HepG2 (cell line): ENCODE measurements around the gene SMIM13. TPM values are rescaled to one million over a fixed set of nuclear protein-coding genes. Genes with fewer than 3 reads are reported as not detected.

Experiments
- ATAC-seq: fragments of 200-7000 bp; cut with Tn5 transposase; 3 replicates; pipeline ENCODE4 v1.9.1; 2020; ENCODE audit warnings: mild to moderate bottlenecking, moderate library complexity
- BruUV-seq: library from RNA; stranded (reverse); fragments of 400-500 nt; replicated peaks from 2 replicates; lab custom pipeline; 2021; lab: Mats Ljungman, UMichigan
- CTCF ChIA-PET: fragments of 300-600 bp; formaldehyde crosslinking; extraction: SDS; loops from one replicate; lab custom pipeline; 2021; ENCODE audit warnings: low total read pairs, inconsistent platforms, low intra/inter-chr PET ratio; lab: Yijun Ruan, JAX
- POLR2A ChIA-PET: fragments of 350-600 bp; sonication (Branson Sonifier 250); formaldehyde crosslinking; loops from one replicate; lab custom pipeline; 2020; ENCODE audit warnings: antibody characterized with exemption, inconsistent platforms; lab: Yijun Ruan, JAX
- DNase-seq: peaks from one replicate; pipeline ENCODE4 v3.0.0-alpha.2; 2015; ENCODE audit warnings: low spot score
- FAIRE-seq: peaks from 3 replicates; lab custom pipeline; 2011; peaks lifted over from hg19 to GRCh38; lab: Jason Lieb, UNC
- H2AFZ ChIP-seq: one replicate; pipeline ENCODE4 v1.6.1; 2011; ENCODE audit warnings: low read length, inconsistent platforms
- H3K27ac ChIP-seq: fragments of 300-600 bp; 3 replicates; pipeline ENCODE4 v1.8.0; 2011; ENCODE audit warnings: mixed run types, mild to moderate bottlenecking, mixed read lengths, low read length, inconsistent platforms; ENCODE audit not compliant: insufficient read depth; ENCODE audit errors: extremely low read length
- H3K27me3 ChIP-seq, 2 experiments: fragments of 200-600 bp in 1 of 2; 2 replicates in 1 of 2; 3 replicates in 1 of 2; pipeline versions ENCODE4 v1.6.0 to v1.8.0; 2011; ENCODE audit warnings: low read length in 2 of 2, mild to moderate bottlenecking in 2 of 2, moderate library complexity in 2 of 2, inconsistent platforms in 1 of 2; ENCODE audit not compliant: insufficient read depth in 2 of 2, control insufficient read depth in 1 of 2
- H3K36me3 ChIP-seq, 2 experiments: fragments of 200-600 bp in 1 of 2; replicated peaks in 1 of 2; 2 replicates in 1 of 2; 3 replicates in 1 of 2; pipeline versions ENCODE4 v1.5.1 to v1.8.0; 2011; ENCODE audit warnings: low read length in 2 of 2, inconsistent platforms in 1 of 2; ENCODE audit not compliant: insufficient read depth in 2 of 2, control insufficient read depth in 1 of 2
- H3K4me1 ChIP-seq: 2 replicates; pipeline ENCODE4 v1.5.1; 2012; ENCODE audit warnings: low read length, inconsistent platforms; ENCODE audit not compliant: insufficient read depth
- H3K4me2 ChIP-seq: 2 replicates; pipeline ENCODE4 v1.6.0; 2011; ENCODE audit warnings: low read depth, low read length, inconsistent platforms
- H3K4me3 ChIP-seq, 3 experiments: fragments of 200-600 bp in 1 of 3; sonication (generic), shearing (Covaris generic) in 1 of 3; replicated peaks in 1 of 3; 2 replicates each; pipeline ENCODE4 v1.5.1; 2011 to 2016; ENCODE audit warnings: low read length in 3 of 3, inconsistent platforms in 2 of 3, low read depth in 2 of 3, mild to moderate bottlenecking in 2 of 3, control low read depth in 1 of 3, mixed read lengths in 1 of 3; ENCODE audit not compliant: insufficient read depth in 1 of 3
- H3K79me2 ChIP-seq: one replicate; pipeline ENCODE4 v1.6.1; 2011; ENCODE audit warnings: low read length, inconsistent platforms; ENCODE audit not compliant: insufficient read depth
- H3K9ac ChIP-seq: 2 replicates; pipeline ENCODE4 v1.6.0; 2011; ENCODE audit warnings: mild to moderate bottlenecking, low read depth, low read length, inconsistent platforms; ENCODE audit not compliant: insufficient read depth
- H3K9me3 ChIP-seq: 2 replicates; pipeline ENCODE4 v1.5.1; 2012; ENCODE audit warnings: mild to moderate bottlenecking, low read length
- H4K20me1 ChIP-seq: 2 replicates; pipeline ENCODE4 v1.6.0; 2011; ENCODE audit warnings: inconsistent platforms, mild to moderate bottlenecking, low read length, moderate library complexity; ENCODE audit not compliant: insufficient read depth
- ARNTL ChIP-seq: sonication (generic); formaldehyde crosslinking; IDR thresholded peaks from 2 replicates; pipeline ENCODE4 v1.4.0; 2020; ENCODE audit warnings: mild to moderate bottlenecking, missing genetic modification reagents
- GATAD2A ChIP-seq: IDR thresholded peaks from 2 replicates; pipeline ENCODE4 v1.6.1; 2016
- GPN1 ChIP-seq: sonication (generic); formaldehyde crosslinking; IDR thresholded peaks from 2 replicates; pipeline ENCODE4 v1.5.1; 2020; ENCODE audit warnings: missing genetic modification reagents, borderline replicate concordance
- SP4 ChIP-seq: sonication (generic); formaldehyde crosslinking; IDR thresholded peaks from 2 replicates; pipeline ENCODE4 v1.8.1; 2023; ENCODE audit warnings: mild to moderate bottlenecking, missing genetic modification reagents
- SYNCRIP ChIP-seq: fragments of 200-400 bp; formaldehyde crosslinking; IDR thresholded peaks from 2 replicates; pipeline ENCODE4 v1.6.1; 2018; ENCODE audit warnings: mild to moderate bottlenecking, low read depth, low read length; ENCODE audit not compliant: insufficient read depth
- U2AF1 ChIP-seq: fragments of 200-400 bp; formaldehyde crosslinking; optimal IDR thresholded peaks from 2 replicates; pipeline ENCODE3; 2017; ENCODE audit warnings: mild to moderate bottlenecking, low read depth, low read length
- ZBTB3 ChIP-seq: sonication (generic); formaldehyde crosslinking; IDR thresholded peaks from 2 replicates; pipeline ENCODE4 v1.4.0; 2020; ENCODE audit warnings: low read depth, mild to moderate bottlenecking, moderate library complexity, missing genetic modification reagents, borderline replicate concordance
- ZKSCAN1 ChIP-seq: fragments of 150-350 bp; IDR thresholded peaks from 2 replicates; pipeline ENCODE4 v1.6.1; 2014; ENCODE audit warnings: low read length
- ZNF124 ChIP-seq: sonication (generic); formaldehyde crosslinking; IDR thresholded peaks from 2 replicates; pipeline ENCODE4 v1.4.0; 2020; ENCODE audit warnings: missing genetic modification reagents
- ZNF232 ChIP-seq: sonication (generic); formaldehyde crosslinking; IDR thresholded peaks from 2 replicates; pipeline ENCODE4 v1.4.0; 2020; ENCODE audit warnings: missing genetic modification reagents, borderline replicate concordance
- ZNF350 ChIP-seq: sonication (generic); formaldehyde crosslinking; IDR thresholded peaks from 2 replicates; pipeline ENCODE4 v1.4.0; 2020; ENCODE audit warnings: mild to moderate bottlenecking, low read depth, missing genetic modification reagents, borderline replicate concordance
- ZNF468 ChIP-seq: sonication (generic); formaldehyde crosslinking; IDR thresholded peaks from 2 replicates; pipeline ENCODE4 v1.8.0; 2022; ENCODE audit warnings: mild to moderate bottlenecking, moderate library complexity, missing genetic modification reagents
- ZNF557 ChIP-seq: sonication (generic); formaldehyde crosslinking; IDR thresholded peaks from 2 replicates; pipeline ENCODE4 v1.4.0; 2020; ENCODE audit warnings: missing genetic modification reagents
- ZNF558 ChIP-seq: sonication (generic); formaldehyde crosslinking; IDR thresholded peaks from 2 replicates; pipeline ENCODE4 v1.9.0; 2022; ENCODE audit warnings: mild to moderate bottlenecking, missing genetic modification reagents, borderline replicate concordance
- ZNF576 ChIP-seq: sonication (generic); formaldehyde crosslinking; IDR thresholded peaks from 2 replicates; pipeline ENCODE4 v1.4.0; 2020; ENCODE audit warnings: mild to moderate bottlenecking, missing genetic modification reagents
- ZNF672 ChIP-seq: sonication (generic); formaldehyde crosslinking; IDR thresholded peaks from 2 replicates; pipeline ENCODE4 v1.8.1; 2022; ENCODE audit warnings: missing genetic modification reagents
- ZNF761 ChIP-seq: sonication (generic); formaldehyde crosslinking; conservative IDR thresholded peaks from 2 replicates; pipeline ENCODE4 v1.4.0; 2020; ENCODE audit warnings: mild to moderate bottlenecking, missing genetic modification reagents
- WGBS: methylation state at CpG from one replicate; pipeline ENCODE4 v1.1.6; 2017; ENCODE audit warnings: low lambda C conversion rate; 5-methylcytosine and 5-hydroxymethylcytosine counted together
- in situ Hi-C: cut with HindIII; loops from 2 replicates; pipeline ENCODE4 v1.10.0; 2017; ENCODE audit warnings: low pct_unique_long_range_greater_than_20kb; ENCODE audit not compliant: extremely low pct_ligation_motif_present
- intact Hi-C: fragments of 100-400 bp; cut with micrococcal nuclease; formaldehyde crosslinking; loops from one replicate; pipeline ENCODE4 v1.10.0; 2022; ENCODE audit not compliant: unreplicated experiment
- polyA plus RNA-seq, 8 experiments: library from polyadenylated mRNA; depleted of rRNA in 3 of 8; stranded (reverse) in 7 of 8; unstranded in 1 of 8; fragments of >200 nt; fragmentation: Illumina TruSeq in 4 of 8; extraction: Trizol in 4 of 8; gene quantifications; 2 replicates each; pipeline versions ENCODE4 v1.2.1 to v1.2.3, GENCODE V29; 2011 to 2016; ENCODE audit warnings: low read depth in 4 of 8, missing spikeins in 1 of 8, mixed read lengths in 1 of 8; ENCODE audit not compliant: insufficient read depth in 1 of 8
- total RNA-seq, 5 experiments: library from RNA; depleted of rRNA; stranded (reverse); fragments of >200 nt; fragmentation: Illumina TruSeq; extraction: Trizol; gene quantifications; 2 replicates each; pipeline ENCODE4 v1.2.3, GENCODE V29; 2016; ENCODE audit warnings: low read depth in 1 of 5
- TF ChIP-seq, protein P1 (sequence below): sonication (generic); formaldehyde crosslinking; IDR thresholded peaks from 2 replicates; pipeline ENCODE4 v1.8.1; 2023; ENCODE audit warnings: mild to moderate bottlenecking, inconsistent platforms, moderate library complexity, missing genetic modification reagents, borderline replicate concordance
- TF ChIP-seq, protein P2 (sequence below), 2 experiments: sonication (generic) in 1 of 2; formaldehyde crosslinking in 1 of 2; IDR thresholded peaks; 2 replicates each; pipeline versions ENCODE4 v1.4.0 to v1.6.1; 2018 to 2020; ENCODE audit warnings: missing genetic modification reagents in 2 of 2, borderline replicate concordance in 1 of 2, low read depth in 1 of 2, mild to moderate bottlenecking in 1 of 2, missing biosample characterization in 1 of 2

The SMIM13 gene
- total and polyA plus RNA-seq, 2 of the 13 experiments (the other 11 are each of a cell fraction or from before 2014, with no cell fraction given), result 2.7 to 10.2 TPM

DNA sequence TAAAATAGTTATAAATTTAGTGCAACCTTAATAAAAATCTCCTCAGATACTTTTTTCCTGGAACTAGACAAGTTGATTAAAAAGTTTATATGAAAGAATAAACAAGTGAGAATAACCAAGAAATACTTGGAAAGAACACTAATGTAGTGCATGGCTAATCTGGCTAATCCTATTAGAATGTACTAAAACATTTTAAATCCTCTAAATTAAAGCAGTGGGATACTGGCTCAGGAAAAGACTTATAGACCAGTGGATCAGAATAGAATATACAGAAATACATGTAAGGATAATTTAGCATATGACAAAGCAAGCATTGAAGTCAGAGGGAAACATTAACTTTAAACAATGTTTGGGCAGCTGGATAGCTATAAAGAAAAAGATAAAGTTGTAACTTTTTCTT is 58.9 kb downstream of the SMIM13 start (continued):
- TF ChIP-seq ZNF350 (CRISPR knock-in tag) (no peak), ZNF576 (CRISPR knock-in tag) (no peak), SP4 (CRISPR knock-in tag) (no peak)
- TF ChIP-seq, all 625 proteins: peak for 0

GRCh38 chr6:11153447-11153846 is 59.8 kb downstream of the SMIM13 start:
- ATAC-seq, result no peak
- no peak overlapping the region for H3K27ac ChIP-seq
- ChIA-PET CTCF (no interaction called here), POLR2A (no interaction called here)
- no peak overlapping the region for H3K9ac ChIP-seq
- no peaks in the 10 kb centered on the region for H3K9me3 ChIP-seq
- no TSS peak for BruUV-seq
- intact Hi-C loops (no loop called here), in situ Hi-C loops (no loop called here)
- H2AFZ ChIP-seq, result no peak overlapping the region
- no peaks in the 10 kb centered on the region for H3K27me3 ChIP-seq
- H3K79me2 ChIP-seq, result no peaks in the 10 kb centered on the region
- H3K4me1 ChIP-seq, result no peaks in the 10 kb centered on the region
- no peak for FAIRE-seq
- no peak overlapping the region for H3K4me3 ChIP-seq
- 98% methylated on average over 6 of the region's 6 CpGs for WGBS
- no peaks in the 10 kb centered on the region for H3K36me3 ChIP-seq
- TF ChIP-seq, protein P1, sequence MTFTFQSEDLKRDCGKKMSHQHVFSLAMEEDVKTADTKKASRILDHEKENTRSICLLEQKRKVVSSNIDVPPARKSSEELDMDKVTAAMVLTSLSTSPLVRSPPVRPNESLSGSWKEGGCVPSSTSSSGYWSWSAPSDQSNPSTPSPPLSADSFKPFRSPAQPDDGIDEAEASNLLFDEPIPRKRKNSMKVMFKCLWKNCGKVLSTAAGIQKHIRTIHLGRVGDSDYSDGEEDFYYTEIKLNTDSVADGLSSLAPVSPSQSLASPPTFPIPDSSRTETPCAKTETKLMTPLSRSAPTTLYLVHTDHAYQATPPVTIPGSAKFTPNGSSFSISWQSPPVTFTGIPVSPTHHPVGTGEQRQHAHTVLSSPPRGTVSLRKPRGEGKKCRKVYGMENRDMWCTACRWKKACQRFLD, result no peak
- TF ChIP-seq ZKSCAN1 (no peak), U2AF1 (no peak), SYNCRIP (no peak), ARNTL (no peak), ZNF557 (no peak), ZBTB3 (CRISPR knock-in tag) (no peak), ZNF672 (CRISPR knock-in tag) (no peak), ZNF558 (CRISPR knock-in tag) (no peak), ZNF232 (no peak), ZNF761 (no peak), ZNF468 (CRISPR knock-in tag) (no peak), GPN1 (CRISPR knock-in tag) (no peak), GATAD2A (CRISPR knock-in tag) (no peak), ZNF124 (CRISPR knock-in tag) (no peak)
- TF ChIP-seq, protein P2, sequence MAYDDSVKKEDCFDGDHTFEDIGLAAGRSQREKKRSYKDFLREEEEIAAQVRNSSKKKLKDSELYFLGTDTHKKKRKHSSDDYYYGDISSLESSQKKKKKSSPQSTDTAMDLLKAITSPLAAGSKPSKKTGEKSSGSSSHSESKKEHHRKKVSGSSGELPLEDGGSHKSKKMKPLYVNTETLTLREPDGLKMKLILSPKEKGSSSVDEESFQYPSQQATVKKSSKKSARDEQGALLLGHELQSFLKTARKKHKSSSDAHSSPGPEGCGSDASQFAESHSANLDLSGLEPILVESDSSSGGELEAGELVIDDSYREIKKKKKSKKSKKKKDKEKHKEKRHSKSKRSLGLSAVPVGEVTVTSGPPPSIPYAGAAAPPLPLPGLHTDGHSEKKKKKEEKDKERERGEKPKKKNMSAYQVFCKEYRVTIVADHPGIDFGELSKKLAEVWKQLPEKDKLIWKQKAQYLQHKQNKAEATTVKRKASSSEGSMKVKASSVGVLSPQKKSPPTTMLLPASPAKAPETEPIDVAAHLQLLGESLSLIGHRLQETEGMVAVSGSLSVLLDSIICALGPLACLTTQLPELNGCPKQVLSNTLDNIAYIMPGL (CRISPR knock-in tag; IDR thresholded peaks at IDR 0.05; ENCODE audit: borderline replicate concordance in 1 of 2, low read depth in 1 of 2), result no peak
- H4K20me1 ChIP-seq, result no peaks in the 10 kb centered on the region
- no peak for DNase-seq
- no peak overlapping the region for H3K4me2 ChIP-seq
